Type B pancreatic cell (in vitro differentiated cells): Measurements from ENCODE around the gene ZNF609. TPM values are rescaled to one million over a fixed set of nuclear protein-coding genes. Genes with fewer than 3 reads are reported as not detected.

ENCODE experiments used
- DNase-seq: peaks from one replicate; pipeline ENCODE4 v3.0.0; 2021; ENCODE audit warnings: mixed read lengths; ENCODE audit not compliant: unreplicated experiment; ENCODE audit errors: extremely low spot score
- H3K27ac Mint-ChIP-seq: 2 replicates; pipeline ENCODE4 v1.8.0; 2021; ENCODE audit warnings: mild to moderate bottlenecking, mixed read lengths
- H3K27me3 Mint-ChIP-seq: 2 replicates; pipeline ENCODE4 v1.8.0; 2021; ENCODE audit warnings: mixed read lengths
- H3K36me3 Mint-ChIP-seq: 2 replicates; pipeline ENCODE4 v1.8.0; 2021; ENCODE audit warnings: mixed read lengths
- H3K4me1 Mint-ChIP-seq: one replicate; pipeline ENCODE4 v1.8.0; 2021; ENCODE audit warnings: mixed read lengths; ENCODE audit not compliant: unreplicated experiment
- H3K4me3 Mint-ChIP-seq: 2 replicates; pipeline ENCODE4 v1.8.0; 2021; ENCODE audit warnings: mild to moderate bottlenecking, mixed read lengths
- H3K9me3 Mint-ChIP-seq: 2 replicates; pipeline ENCODE4 v1.8.0; 2021; ENCODE audit warnings: mixed read lengths
- CTCF ChIP-seq: fragments of 200-600 bp; sonication (generic); conservative IDR thresholded peaks from 2 replicates; pipeline ENCODE4 v1.5.0; 2021; ENCODE audit warnings: antibody characterized with exemption, mild to moderate bottlenecking
- total RNA-seq: library from RNA; stranded (reverse); gene quantifications from 2 replicates; pipeline ENCODE4 v1.2.1, GENCODE V29; 2021; ENCODE audit warnings: low replicate concordance

The ZNF609 gene
- total RNA-seq, 1 donor from 2014 or later: 53.1 TPM

GRCh38 chr15:64527263-64527984 lies 67.0 kb downstream of the ZNF609 start:
- TF ChIP-seq CTCF: no peak
- Mint-ChIP-seq H3K4me1 (peaks cover 26% of the 10 kb centered on the region), H3K36me3 (peaks cover 13% of the 10 kb centered on the region), H3K4me3 (no peak overlapping the region), H3K9me3 (no peaks in the 10 kb centered on the region), H3K27ac (peak overlapping the region; percentile 19), H3K27me3 (no peaks in the 10 kb centered on the region)
- DNase-seq: no peak

GRCh38 chr15:64528871-64529270 lies 68.5 kb downstream of the ZNF609 start:
- no peak for TF ChIP-seq CTCF
- no peaks in the 10 kb centered on the region for H3K27me3 Mint-ChIP-seq

GRCh38 chr15:64530472-64530871 lies 70.1 kb downstream of the ZNF609 start:
- H3K36me3 Mint-ChIP-seq: peaks cover 24% of the 10 kb centered on the region
- no peak overlapping the region for H3K4me3 Mint-ChIP-seq
- no peak for TF ChIP-seq CTCF

More at GRCh38 chr15:64528871-64529270, 68.5 kb downstream of the ZNF609 start:
- Mint-ChIP-seq H3K4me3 (no peak overlapping the region), H3K9me3 (no peaks in the 10 kb centered on the region), H3K36me3 (peaks cover 20% of the 10 kb centered on the region), H3K4me1 (peaks cover 27% of the 10 kb centered on the region), H3K27ac (no peak overlapping the region)
- no peak for DNase-seq

GRCh38 chr15:64530918-64531317 lies 70.5 kb downstream of the ZNF609 start:
- peaks cover 24% of the 10 kb centered on the region for H3K36me3 Mint-ChIP-seq
- H3K4me1 Mint-ChIP-seq: peaks cover 27% of the 10 kb centered on the region
- DNase-seq: no peak
- no peak for TF ChIP-seq CTCF
- no peak overlapping the region for H3K27ac Mint-ChIP-seq
- H3K27me3 Mint-ChIP-seq: no peaks in the 10 kb centered on the region
- no peaks in the 10 kb centered on the region for H3K9me3 Mint-ChIP-seq
- H3K4me3 Mint-ChIP-seq: no peak overlapping the region

More at GRCh38 chr15:64530472-64530871, 70.1 kb downstream of the ZNF609 start:
- DNase-seq: no peak
- no peak overlapping the region for H3K27ac Mint-ChIP-seq
- H3K4me1 Mint-ChIP-seq: peaks cover 31% of the 10 kb centered on the region
- no peaks in the 10 kb centered on the region for H3K9me3 Mint-ChIP-seq
- no peaks in the 10 kb centered on the region for H3K27me3 Mint-ChIP-seq

- Mint-ChIP-seq H3K36me3 (peaks cover 16% of the 10 kb centered on the region), H3K4me1 (peaks cover 26% of the 10 kb centered on the region), H3K27me3 (no peaks in the 10 kb centered on the region), H3K4me3 (no peak overlapping the region), H3K9me3 (no peaks in the 10 kb centered on the region), H3K27ac (no peak overlapping the region)
- TF ChIP-seq CTCF: no peak
- DNase-seq: no peak
Measured at GRCh38 chr15:64532521-64533315, 72.3 kb downstream of the ZNF609 start.
